NB4 (cell line): ENCODE data around the gene PSD4.

Source experiments
- TF ChIP-seq, protein P1 (sequence below): IDR thresholded peaks from one replicate; pipeline ENCODE4 v1.5.1; 2012; ENCODE audit warnings: low read depth, low read length
- TF ChIP-seq, protein P2 (sequence below): IDR thresholded peaks from 2 replicates; pipeline ENCODE4 v1.6.1; 2011; ENCODE audit warnings: low read depth, low read length

DNA sequence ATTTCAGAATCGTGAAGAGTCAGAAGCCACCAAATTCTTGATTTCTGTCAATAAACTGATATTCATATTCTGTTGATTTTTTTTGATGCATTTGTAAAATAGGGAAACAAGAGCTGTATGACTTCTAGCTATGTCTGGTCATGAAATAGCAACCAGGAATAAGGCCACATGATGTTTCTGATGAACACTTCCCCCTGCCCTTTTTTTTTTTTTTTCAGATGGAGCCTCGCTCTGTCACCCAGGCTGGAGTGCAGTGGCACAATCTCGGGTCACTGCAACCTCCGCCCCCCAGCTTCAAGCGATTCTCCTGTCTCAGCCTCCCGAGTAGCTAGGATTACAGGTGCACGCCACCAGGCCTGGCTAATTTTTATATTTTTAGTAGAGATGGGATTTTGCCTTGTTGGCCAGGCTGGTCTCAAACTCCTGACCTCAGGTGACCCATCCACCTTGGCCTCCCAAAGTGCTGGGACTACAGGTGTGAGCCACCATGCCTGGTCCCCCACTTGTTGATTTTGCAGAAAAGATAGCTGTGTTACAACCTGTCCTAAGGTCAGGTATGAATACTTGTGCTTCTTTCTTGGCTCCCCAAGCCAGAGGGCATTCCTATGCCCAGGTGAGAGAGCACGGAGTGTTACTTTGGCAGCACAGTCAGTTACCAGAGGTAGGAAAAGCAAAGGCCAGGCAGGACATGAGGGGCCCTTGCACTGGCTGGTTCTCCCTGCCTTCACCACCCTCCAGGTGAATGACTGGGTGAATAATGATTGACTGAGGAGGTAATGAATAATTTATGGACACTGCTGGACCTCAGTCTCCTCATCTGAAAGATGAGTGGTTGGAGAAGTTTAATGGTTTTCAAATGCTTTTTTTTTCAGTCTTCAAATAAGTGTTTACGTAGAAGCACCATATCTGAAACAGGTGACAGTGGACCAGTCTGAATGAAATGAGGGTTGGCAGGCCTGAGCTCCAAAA, 65.4 kb downstream of the PSD4 start:
- TF ChIP-seq, protein P1, sequence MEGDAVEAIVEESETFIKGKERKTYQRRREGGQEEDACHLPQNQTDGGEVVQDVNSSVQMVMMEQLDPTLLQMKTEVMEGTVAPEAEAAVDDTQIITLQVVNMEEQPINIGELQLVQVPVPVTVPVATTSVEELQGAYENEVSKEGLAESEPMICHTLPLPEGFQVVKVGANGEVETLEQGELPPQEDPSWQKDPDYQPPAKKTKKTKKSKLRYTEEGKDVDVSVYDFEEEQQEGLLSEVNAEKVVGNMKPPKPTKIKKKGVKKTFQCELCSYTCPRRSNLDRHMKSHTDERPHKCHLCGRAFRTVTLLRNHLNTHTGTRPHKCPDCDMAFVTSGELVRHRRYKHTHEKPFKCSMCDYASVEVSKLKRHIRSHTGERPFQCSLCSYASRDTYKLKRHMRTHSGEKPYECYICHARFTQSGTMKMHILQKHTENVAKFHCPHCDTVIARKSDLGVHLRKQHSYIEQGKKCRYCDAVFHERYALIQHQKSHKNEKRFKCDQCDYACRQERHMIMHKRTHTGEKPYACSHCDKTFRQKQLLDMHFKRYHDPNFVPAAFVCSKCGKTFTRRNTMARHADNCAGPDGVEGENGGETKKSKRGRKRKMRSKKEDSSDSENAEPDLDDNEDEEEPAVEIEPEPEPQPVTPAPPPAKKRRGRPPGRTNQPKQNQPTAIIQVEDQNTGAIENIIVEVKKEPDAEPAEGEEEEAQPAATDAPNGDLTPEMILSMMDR = no peak
- TF ChIP-seq, protein P2, sequence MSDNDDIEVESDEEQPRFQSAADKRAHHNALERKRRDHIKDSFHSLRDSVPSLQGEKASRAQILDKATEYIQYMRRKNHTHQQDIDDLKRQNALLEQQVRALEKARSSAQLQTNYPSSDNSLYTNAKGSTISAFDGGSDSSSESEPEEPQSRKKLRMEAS = no peak
